Measurements from ENCODE around the gene UBC.
A peak's percentile ranks its signal among the peaks of the same experiment; 100 is the strongest.
"Not testable (repeated sequence)": the region's sequence is repeated elsewhere in the genome, so short reads cannot be mapped to it uniquely, and the experiment has no call there.

The UBC gene

DNA sequence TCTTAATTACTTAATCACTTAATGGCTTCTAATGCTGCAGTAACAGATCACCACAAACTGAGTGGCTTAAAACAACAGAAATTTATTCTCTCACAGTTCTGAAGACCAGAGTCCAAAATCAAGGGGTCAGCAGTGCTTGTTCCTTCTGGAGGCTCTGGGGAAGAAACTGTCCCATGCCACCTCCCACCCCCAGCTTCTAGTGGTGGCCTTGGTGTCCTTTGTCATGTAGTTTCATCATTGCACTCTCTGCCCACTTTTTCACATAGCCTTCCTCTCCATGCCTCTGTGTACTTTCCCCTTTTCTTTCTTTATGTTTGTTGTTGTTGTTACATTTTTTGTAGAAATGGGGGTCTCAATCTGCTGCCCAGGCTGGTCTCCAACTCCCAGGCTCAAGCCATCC is 16.1 kb upstream of the UBC start:
- DNase-seq, result no peak

DNA sequence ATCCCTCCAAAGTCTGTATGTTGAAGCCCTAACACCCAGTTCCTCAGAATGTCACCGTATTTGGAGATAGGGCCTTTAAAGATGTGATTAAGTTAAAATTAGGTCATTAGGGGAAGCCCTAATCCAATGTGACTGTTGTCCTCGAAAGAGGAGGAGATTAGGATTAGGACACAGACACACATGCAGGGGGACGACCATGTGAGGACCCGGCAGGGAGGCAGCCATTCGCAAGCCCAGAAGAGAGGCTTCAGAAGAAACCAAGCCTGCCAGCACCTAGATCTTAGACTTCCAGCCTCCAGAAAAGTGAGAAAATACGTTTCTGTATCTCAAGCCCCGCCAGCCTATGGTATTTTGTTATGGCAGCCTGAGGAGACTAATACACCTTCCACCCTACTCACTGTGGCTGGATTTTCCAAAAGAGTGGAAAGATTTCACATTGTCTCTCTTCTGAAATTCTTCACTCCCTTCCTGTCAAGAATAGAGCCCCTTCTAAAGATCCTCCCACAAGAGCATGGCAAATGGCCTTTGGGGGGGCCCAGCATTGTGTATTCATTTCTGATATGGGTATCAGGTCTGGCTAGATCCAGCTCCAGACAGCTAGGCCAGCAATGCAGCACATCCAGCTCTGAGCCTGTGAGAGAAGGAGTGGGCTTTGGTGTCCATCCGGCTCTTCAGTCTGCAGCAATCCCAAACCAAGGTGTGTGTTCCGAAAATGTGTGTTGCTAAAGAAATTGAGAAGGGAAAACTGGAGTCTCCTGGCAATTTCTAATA is 15.4 kb upstream of the UBC start:
- no peak for DNase-seq

DNA sequence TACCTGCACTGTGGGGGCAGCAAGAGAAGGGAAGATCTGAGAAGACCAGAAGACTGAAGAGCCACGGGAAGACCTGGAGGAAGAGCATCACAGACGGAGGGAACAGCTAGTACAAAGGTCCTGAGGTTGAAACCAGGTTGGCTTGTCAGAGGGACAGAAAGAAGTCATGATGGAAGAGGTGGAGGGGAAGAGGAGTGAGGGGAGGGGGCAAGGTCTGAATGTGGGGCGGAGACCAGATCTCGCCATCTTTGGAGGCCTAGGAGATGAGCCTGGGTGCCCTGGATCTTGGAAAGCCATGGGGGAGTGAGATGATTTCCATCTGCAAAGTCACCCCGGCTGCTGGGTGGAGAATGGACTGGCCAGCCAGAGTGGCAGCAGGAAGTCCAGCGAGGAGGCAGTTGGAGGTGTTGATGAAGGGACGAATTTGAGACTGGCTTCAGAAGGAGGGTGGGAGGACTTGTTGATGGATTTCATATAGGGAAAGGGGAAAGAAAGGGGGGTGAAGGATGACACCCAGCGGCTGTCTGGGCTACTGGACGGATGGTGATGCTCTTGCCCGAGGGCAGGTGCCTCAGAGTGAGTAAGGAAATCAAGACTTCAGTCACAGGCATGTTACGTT is 14.6 kb upstream of the UBC start:
- DNase-seq, result no peak

DNA sequence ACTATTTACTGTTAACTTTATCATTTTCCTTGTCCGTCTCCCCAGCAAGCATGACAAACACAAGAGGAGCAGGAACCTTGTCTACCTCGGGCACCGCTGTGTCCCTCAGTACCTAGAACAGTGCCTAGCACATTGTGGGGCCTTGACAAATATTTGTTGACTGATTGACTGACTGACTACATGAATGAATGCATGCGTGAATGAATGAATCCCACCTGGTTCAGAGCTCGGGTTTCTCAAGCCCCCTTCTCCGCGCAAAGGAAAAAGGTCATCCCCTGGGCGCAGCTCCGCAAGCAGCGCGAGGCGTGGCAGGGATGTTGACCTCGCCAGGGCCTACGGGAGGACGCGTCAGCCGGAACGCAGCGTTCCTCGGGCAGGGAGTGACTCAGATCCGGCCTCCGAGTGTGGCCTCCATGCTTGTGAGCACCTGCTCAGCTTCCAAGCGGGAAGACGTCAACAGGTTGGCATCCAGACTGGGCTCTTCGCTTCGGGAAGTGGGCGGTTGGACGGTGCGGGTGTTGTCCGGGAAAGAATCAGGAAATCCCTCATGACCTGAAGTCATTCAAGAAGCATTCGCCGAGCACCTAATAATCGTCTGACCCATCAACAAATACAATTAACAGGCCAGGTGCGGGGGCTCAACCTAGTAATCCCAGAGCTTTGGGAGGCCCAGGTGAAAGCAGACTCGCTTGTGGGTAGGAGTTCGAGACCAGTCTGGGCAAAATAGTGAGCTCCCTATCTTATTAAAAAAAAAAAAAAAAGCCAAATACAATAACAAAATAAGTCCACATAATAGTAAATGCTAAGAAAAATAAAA is 13.9 kb upstream of the UBC start:
- peak; percentile 64 for DNase-seq

DNA sequence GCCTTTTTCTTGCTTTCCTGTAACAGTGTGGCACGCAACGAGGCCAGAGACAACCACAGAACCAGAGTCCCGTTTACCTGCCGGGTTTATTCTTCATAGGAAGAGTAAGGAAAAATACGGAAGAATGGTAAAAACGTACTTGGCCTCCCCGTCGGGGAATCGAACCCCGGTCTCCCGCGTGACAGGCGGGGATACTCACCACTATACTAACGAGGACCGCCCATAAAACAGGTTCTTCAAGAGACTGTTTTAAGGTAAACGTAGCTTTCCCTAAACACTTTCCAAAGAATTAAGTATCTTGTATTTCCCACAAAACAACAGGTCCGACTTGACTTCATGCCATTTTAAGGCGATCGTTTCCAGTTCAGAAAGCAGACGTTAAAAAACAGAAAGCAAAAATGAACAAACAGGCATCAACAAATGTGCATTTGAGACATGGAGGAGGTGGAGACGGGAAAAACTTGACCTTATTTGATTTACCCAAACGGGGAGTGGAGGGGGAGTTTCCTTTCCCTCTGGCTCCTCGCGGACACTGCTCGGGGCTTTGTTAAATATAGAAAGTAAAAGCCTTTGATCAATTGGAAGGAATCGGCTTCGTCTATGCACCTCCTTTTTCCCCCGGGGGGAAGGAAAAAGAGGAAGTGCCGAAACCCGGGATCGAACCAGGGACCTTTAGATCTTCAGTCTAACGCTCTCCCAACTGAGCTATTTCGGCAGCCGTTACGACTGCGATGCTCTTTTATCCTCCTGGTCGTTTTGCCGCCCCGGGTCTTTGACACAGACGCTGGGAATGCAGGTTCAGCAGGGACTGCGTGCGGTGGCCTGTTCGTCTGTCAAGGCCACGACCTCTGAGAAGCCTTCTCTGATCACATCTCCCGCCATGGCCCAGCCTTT is 13.0 kb upstream of the UBC start:
- DNase-seq, result peak; percentile 88

DNA sequence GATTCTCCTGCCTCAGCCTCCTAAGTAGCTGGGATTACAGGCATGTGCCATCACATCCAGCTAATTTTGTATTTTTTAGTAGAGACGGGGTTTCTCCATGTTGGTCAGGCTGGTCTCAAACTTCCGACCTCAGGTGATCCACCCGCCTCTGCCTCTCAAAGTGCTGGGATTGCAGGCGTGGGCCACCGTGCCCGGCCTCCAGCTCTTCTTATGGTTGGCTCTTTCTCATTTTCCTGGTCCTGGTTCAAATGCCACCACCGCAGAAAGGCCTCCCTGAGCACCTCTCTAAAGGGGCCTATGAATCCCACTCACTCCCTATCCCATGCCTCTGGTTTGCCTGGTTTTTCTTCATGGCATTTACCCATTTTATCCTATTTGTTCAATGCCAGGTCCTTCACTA is 11.3 kb upstream of the UBC start:
- not testable (repeated sequence) for DNase-seq

DNA sequence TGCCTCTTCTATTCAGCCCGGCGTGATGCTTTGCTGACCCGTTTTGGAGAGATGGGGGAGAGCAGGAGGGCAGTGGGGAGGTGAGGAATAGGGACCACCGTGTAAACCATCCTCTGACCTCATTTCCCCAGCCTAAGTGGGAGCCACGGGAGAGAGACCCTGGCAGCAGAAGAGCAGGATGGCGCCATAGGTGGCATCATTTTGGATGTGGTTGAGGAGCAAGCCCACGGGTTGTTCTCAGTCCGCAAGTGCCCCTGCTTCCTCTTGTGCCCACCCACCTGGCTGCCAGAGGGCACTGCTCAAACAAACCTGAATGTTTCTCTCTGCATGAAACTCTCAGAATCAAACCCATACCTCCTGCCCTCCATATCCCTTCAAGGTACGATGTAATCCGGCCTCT is 10.7 kb upstream of the UBC start:
- no peak for DNase-seq

DNA sequence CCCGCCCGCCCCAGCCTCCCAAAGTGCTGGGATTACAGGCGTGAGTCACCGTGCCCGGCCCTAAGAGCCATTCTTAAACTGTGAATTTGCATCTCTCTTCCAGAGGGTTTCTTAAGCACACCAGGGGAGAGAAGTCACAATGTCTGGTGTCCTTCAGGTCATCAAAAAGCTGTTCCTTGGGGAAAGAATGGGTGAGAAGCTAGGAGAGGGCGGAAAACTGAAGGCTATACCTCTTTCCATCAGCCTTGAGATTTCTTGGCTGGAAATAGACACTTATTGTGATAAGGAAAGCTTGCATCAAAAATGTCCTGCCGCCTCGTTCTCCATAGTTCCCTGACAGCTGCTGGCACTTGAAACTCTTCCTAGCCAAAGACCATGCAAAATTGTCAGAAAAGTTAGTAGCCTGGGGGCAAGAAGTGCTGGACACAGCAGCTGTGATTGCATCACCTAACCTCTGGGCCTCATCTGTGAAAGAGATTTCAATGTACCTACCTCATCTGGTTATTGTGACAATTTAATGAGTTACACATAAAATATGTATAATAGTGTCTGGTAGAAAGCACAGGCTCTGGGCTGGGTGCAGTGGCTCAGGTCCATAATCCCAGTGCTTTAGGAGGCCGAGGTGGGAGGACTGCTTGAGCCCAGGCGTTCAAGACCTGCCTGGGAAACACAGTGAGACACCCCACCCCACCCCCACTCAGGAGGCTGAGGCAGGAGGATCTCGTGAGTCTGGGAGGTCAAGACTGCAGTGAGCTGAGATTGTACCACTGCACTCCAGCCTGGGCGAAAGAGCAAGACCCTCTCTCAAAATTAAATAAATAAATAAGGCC is 9.7 kb upstream of the UBC start:
- DNase-seq, result peak; percentile 70

DNA sequence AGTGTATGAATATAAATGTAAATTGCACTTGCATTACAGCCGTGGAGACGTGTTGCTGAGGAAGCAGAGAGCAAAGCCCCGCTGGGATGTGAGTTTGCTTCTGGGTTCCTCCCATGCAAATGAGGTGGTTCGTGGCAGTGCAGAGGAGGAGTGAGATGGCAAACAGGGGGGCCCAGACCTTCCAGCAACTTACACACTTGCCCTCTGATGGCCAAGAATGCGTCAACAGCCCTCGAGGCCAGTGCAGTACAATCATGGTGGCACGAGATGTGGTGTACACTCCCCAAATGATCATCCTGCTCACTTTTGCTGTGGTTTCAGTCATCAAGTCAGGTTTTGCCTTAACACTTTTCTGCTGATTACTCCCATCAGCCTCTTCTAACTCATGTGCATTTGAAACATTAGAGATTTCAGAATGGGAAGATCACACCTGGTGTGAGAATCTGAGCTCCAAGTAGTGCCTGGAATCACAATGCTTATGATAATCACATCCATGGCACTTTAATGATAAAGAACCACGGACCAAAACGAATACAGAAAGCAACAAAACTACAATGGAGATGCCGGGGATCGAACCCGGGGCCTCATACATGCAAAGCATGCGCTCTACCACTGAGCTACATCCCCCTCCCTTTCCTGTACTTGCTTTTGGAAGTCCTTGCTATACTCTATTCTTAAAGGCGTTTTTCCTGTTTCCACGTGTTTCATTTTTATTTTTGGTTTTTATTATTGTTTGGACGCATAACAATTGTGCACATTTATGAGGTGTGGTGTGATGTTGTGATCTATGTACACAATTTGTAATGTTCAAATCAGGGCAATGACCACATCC is 7.0 kb upstream of the UBC start:
- peak; percentile 77 for DNase-seq

DNA sequence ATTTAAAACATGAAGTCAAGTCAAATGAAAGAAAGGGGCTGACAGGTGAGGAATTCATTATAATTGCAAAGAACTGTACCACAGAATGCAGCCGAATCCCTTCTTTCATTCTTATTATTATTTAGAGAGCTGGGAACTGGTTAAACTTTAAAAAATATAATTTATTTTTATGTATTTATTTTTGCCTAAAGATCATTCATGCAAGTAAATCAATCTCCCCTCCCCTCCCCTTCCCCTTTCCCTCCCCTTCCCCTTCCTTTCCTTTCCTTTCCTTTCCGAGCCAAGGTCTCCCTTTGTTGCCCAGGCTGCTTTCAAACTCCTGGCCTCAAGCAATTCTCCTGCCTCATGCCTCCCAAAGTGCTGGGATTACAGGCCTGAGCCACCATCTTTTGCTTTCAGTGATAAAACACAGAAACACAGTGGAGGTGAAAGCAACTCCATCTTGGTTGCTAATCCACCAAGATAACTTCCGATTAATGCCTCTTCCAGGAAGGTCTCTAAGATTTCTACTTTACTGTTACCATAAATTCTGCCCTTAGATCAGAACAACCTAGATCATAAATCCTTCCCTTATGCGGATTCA is 6.0 kb upstream of the UBC start:
- DNase-seq, result no peak

DNA sequence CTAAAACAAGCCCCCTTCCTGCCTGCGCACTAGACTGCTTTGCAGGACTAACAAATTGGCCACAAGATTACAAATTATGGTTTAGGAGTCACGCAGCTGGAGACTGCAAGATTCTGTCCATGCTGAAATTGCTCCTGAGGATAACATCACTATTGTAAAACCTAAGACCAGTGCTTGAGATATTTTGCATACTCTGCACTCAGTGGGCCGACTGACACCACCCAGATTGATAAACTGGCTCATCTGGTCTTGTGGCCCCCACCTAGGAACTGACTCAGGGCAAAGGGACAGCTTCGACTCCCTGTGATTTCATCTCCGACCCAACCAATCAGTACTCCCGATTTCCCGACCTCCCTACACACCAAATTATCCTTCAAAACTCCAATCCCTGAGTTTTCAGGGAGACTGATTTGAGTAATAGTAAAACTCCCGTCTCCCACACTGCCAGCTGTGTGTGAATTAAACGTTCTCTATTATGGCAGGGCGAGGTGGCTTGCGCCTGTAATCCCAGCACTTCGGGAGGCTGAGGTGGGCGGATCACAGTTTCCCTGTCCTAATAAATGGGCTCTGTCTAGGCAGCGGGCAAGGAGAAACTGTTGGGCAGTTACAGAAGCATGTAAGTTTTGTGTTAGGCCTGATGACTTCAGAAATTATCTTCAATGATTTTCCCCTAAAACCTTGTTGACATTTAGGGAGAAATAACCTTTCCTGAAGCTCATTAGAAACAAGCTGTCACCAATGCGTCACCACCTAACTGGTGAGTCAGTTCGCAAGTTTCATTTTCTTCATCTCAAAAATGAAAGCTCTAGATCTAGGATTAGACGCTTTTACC is 5.3 kb upstream of the UBC start:
- DNase-seq, result no peak

DNA sequence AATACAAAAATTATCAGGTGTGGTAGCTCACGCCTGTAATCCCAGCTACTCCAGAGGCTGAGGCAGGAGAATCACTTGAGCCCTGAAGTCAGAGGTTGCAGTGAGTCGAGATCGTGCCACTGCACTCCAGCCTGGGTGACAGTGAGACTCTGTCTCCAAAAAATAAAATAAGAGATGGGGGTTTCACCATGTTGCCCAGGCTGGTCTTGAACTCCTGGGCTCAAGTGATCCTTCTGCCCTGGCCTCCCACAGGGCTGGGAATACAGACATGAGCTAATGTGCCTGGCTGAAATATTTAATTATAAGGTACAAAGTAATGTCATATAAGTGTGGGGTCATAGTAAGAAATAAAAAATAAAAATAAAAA is 4.2 kb upstream of the UBC start:
- not testable (repeated sequence) for DNase-seq

DNA sequence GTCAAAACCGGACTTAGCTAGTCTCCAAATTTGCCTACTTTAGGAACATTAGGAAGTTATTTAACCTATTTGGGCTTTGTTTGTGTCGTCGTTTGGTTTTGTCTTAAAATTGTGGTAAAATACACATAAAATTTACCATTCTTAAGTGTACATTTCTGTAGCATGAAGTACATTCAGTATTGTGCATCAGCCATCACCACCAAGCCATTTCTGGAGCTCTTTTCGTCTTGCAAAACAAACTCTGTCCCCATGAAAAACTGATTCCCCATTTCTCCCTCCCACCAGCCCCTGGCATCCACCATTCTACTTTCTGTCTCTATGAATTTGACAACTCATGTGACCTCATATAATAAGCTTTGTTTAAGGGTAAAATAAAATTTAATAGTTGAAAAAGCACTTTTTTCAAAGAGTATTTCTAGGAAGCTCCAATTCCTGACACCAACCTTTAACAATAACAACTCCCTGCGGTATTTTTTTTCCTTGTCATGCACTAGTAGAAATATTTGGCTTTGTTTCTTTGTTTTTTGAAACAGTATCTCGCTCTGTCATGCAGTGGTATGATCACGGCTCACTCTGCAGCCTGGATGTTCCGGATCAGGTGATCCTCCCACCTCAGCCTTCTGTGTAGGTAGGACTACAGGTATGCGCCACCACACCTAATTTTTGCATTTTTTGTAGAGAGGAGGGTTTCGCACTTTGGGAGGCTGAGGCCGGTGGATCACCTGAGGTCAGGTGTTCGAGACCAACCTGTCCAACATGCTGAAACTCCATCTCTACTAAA is 3.6 kb upstream of the UBC start:
- DNase-seq, result no peak

DNA sequence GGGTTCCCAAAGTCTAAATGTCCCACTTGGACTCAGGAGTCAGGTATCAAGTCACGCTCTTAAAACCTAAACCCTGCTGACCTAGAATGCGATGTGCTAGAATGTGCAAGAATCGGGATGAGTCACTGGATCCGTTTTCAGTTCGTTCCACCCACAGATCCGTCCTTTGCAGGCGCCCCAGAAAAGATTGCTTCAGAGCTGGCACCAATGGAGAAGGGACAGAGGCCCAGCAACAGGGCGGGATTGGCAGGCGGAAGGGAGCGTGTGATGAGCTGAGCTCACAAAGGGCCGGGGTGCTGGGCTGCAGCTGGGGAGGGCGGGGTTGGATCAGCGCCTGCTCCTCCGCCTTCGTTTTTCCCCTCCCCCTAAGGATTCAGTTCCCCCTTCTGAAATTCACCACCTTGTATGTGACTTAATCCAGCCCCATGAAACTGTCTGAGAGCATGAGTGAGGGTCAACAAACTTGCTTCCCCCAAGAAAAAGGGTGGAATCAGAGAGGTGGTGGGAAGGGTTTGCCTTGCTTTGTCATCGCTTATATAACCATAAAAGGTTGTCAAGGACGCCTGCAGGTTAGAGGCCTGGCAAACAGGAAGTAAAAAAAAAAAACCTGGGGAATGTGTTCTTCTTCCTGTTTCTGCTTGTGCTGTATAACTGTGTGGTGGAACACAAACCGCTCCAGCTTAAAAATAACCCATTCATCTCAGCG is 2.8 kb upstream of the UBC start:
- peak; percentile 100 for DNase-seq

DNA sequence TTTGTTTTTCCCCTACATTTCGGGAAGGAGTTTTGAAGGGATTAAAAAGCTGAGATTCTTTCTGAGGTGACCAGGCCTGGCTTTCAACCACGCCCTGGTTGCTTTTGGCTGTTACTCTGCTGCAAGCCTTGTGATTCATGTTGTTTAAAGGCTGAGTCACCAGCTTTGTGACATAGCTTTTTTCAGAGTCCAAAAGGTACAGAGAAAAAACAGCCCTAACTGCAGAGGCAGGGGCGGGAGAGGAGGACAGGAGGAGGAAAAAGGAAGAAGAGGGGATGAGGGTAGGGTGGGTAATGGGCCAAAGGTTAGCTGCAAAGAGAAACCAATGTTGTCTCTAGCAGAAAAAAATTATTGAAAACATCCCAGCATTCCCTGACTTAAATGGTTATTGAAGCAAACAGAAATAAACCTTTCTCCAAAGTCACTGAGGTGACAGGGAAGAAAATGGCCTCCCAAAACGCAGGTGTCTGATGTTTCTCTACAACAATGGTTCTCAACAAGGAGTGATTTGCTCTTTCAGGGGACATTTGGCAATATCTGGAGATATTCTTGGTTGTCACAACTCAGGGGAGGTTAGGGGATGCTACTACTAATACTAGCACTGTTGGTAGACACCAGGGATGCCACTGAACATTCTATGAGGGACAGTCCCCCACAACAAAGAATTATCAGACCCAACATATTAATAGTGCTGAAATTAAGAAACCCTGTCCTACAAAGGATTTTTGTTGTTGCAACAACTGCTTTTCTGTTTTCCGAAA is 2.1 kb upstream of the UBC start:
- DNase-seq, result peak; percentile 92

DNA sequence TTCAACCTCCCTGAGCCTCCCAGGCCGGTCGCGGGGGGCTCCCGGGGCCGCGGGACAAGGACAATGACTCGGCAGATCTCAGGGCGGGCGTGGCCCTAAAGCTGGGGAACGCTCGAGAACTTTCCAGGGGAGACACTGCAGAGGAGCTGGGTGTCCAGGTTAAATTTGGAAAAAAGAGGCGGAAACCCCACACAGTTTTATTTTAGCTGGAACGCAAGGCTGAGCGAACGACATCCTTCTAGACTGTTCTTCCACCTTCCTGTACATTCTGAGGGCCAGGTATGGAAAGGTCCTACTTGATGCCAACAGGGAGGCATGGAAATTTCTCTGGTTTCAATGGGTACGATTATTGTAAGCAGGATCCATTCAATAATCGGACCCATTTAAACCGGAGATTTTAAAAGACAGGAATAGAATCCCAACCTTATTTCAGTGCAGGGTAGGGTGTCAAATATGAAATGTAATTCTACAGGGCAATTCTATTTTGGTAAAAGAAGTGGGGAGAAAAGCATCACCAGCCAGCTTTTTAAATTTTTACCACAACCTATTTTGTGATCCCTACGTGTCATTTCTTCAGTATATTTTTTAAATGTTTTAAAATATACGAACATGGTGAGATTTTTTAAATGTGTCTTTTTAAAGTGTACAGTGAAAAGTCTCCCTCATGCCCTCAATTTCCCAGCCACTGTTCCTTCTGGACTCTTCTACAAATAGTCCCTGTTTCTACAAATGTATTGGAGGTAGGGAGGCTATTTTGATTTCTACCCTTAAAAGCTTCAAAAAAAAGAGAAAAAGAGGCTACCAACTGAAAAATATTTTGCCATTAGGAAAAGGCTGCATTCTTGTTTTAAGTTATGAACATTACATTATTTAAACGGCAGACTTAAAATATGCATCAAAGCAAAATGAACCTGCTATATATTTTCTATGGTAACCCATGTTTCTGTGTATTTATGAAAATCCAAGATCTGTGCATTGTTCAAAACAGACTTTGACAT is 1.1 kb upstream of the UBC start:
- DNase-seq, result peak; percentile 58

Data from fibroblast of skin of scalp (primary cell).